ENCODE measurements around the gene SLC25A34. TPM values are rescaled to one million over a fixed set of nuclear protein-coding genes. Genes with fewer than 3 reads are reported as not detected.

SLC25A34 gene
- total and polyA plus RNA-seq, 10 of the 15 experiments (the other 5 are each of a cell fraction or from before 2014, with no cell fraction given): 0.02 to 1.6 (median 0.39) TPM

DNA sequence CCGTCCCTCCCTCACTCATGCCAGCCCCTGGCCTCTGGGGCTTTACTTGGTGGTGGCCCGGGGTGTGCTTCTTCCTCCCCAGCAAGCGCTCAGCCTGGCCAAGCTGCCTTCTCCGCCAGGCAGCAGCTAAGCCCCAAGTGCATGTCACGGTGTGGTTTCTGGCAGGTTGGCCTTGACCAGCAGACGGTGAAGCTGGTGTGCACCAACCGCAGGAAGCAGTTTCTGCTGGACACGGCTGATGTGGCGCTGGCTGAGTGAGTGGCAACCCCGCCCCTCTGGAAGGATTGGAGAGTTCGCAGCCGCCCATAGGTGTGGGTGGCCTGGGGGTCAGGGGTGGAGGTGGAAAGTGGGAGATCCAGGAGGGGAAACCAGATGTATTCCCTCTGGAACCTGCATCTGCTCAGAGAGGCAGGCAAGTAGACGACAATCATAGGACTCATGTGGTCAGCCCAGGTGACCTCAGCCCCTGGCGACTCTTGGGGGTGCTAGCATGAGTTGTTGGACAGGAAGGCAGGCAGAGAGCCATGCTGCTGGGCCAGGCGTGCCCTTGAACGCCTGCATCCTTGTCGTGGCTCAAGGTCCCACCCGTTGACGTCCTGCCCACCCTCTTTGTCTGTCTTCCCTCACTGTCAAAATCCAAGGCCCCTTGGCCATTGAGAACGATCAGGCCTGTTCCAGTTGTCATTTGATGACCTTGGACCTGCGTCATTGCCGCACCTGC, 7.0 kb upstream of the SLC25A34 start:
- Histone ChIP-seq H3K4me3 (no peak overlapping the region), H3K27ac (ENCODE audit: control insufficient read depth, insufficient read depth) (no peak overlapping the region), H3K36me3 (ENCODE audit: control insufficient read depth in 2 of 2, insufficient read depth in 2 of 2, low read length in 1 of 2) (peaks cover 18 to 33% of the 10 kb centered on the region in 2 experiments), H3K9me3 (replicated peaks; ENCODE audit: control insufficient read depth, insufficient read depth, low read length) (no peaks in the 10 kb centered on the region), H4K20me1 (ENCODE audit: control insufficient read depth, insufficient read depth) (no peaks in the 10 kb centered on the region), H3K79me2 (ENCODE audit: control insufficient read depth, insufficient read depth, low read length) (no peaks in the 10 kb centered on the region), H3K4me1 (ENCODE audit: control insufficient read depth, insufficient read depth, low read length) (no peaks in the 10 kb centered on the region), H3K9ac (ENCODE audit: control insufficient read depth, insufficient read depth, low read length) (no peak overlapping the region), H3K27me3 (replicated peaks in 1 of 2; ENCODE audit: control insufficient read depth in 2 of 2, insufficient read depth in 2 of 2, low read length in 1 of 2) (no peaks in the 10 kb centered on the region), H3K4me2 (ENCODE audit: control insufficient read depth, insufficient read depth) (no peak overlapping the region), H2AFZ (ENCODE audit: control insufficient read depth, low read depth, low read length) (no peak overlapping the region)
- FAIRE-seq (no peak), DNase-seq (ENCODE audit: low read depth, low spot score) (no peak), ATAC-seq (no peak)
- WGBS (ENCODE audit: insufficient coverage, insufficient replicate concordance, low lambda C conversion rate, missing lambda C conversion rate): 74% methylated on average over 17 of the region's 22 CpGs
- ChIA-PET CTCF (no interaction called here), POLR2A (no interaction called here), SMC1A (ENCODE audit: uncharacterized antibody, unreplicated experiment) (no interaction called here), RAD21 (ENCODE audit: unreplicated experiment) (no interaction called here)
- BruUV-seq (replicated peaks): no TSS peak
- in situ Hi-C loops (cut with MboI): no loop called here
- intact Hi-C loops (cut with micrococcal nuclease; ENCODE audit: unreplicated experiment): no loop called here
- no peak for TF ChIP-seq MYC (IDR thresholded peaks at IDR 0.05; ENCODE audit: insufficient read depth, insufficient read length, insufficient replicate concordance, low read length, severe bottlenecking)
- peak; percentile 58 for TF ChIP-seq POLR2A (IDR thresholded peaks at IDR 0.05; ENCODE audit: low read depth, low read length)
- TF ChIP-seq CEBPB (IDR thresholded peaks at IDR 0.05; ENCODE audit: borderline replicate concordance in 1 of 2, low read depth in 2 of 2, low read length in 2 of 2): no peak
- TF ChIP-seq, protein P1, sequence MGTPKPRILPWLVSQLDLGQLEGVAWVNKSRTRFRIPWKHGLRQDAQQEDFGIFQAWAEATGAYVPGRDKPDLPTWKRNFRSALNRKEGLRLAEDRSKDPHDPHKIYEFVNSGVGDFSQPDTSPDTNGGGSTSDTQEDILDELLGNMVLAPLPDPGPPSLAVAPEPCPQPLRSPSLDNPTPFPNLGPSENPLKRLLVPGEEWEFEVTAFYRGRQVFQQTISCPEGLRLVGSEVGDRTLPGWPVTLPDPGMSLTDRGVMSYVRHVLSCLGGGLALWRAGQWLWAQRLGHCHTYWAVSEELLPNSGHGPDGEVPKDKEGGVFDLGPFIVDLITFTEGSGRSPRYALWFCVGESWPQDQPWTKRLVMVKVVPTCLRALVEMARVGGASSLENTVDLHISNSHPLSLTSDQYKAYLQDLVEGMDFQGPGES (IDR thresholded peaks at IDR 0.05): no peak
- no peak for TF ChIP-seq STAT3 (IDR thresholded peaks at IDR 0.05; ENCODE audit: low read depth, low read length)
- TF ChIP-seq, protein P2, sequence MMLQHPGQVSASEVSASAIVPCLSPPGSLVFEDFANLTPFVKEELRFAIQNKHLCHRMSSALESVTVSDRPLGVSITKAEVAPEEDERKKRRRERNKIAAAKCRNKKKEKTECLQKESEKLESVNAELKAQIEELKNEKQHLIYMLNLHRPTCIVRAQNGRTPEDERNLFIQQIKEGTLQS (IDR thresholded peaks at IDR 0.05; ENCODE audit: borderline replicate concordance, extremely low read depth, low read depth, low read length): no peak
- TF ChIP-seq, protein P3, sequence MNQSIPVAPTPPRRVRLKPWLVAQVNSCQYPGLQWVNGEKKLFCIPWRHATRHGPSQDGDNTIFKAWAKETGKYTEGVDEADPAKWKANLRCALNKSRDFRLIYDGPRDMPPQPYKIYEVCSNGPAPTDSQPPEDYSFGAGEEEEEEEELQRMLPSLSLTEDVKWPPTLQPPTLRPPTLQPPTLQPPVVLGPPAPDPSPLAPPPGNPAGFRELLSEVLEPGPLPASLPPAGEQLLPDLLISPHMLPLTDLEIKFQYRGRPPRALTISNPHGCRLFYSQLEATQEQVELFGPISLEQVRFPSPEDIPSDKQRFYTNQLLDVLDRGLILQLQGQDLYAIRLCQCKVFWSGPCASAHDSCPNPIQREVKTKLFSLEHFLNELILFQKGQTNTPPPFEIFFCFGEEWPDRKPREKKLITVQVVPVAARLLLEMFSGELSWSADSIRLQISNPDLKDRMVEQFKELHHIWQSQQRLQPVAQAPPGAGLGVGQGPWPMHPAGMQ (IDR thresholded peaks at IDR 0.05; ENCODE audit: borderline replicate concordance): no peak

All from GM12878 (cell line).